ENCODE data around the gene HLTF. TPM values are rescaled to one million over a fixed set of nuclear protein-coding genes. Genes with fewer than 3 reads are reported as not detected.

Gene HLTF
- total RNA-seq, 1 experiment from 2014 or later = 73.4 TPM

- no peaks in the 10 kb centered on the region for H3K9me2 ChIP-seq (ENCODE audit: insufficient read depth)
- RAD21 ChIA-PET (ENCODE audit: low non-redundant PET in 1 of 2, low total read pairs in 2 of 2, uncharacterized antibody in 2 of 2, unreplicated experiment in 2 of 2) = no interaction called here
- peaks cover 7% of the 10 kb centered on the region; the same call in 1 of the 2 replicates for H3K79me2 ChIP-seq (ENCODE audit: insufficient read depth, low read length)
- H3K4me2 ChIP-seq (ENCODE audit: low read length) = peak overlapping the region; percentile 88
- intact Hi-C loops (cut with micrococcal nuclease) = no loop called here
- H3K27me3 ChIP-seq (ENCODE audit: insufficient read depth, low read length) = no peaks in the 10 kb centered on the region
- POLR2A ChIA-PET = interaction anchor here (1.5 to 1.6 kb wide), 2 partner anchors 8 to 147 kb away, joined by 4 read pairs; no protein-coding TSS in a partner anchor
- H3K9me3 ChIP-seq (ENCODE audit: control insufficient read depth in 1 of 2, insufficient read depth in 1 of 2, low read depth in 1 of 2, low read length in 2 of 2) = no peaks in the 10 kb centered on the region
- H3K4me3 ChIP-seq (replicated peaks in 1 of 2; ENCODE audit: low read depth in 1 of 2, low read length in 2 of 2) = peak overlapping the region; percentile 83 to 91
- DNase-seq (ENCODE audit: low read depth, low spot score) = no peak
- TSS peak; percentile 73 for BruUV-seq (replicated peaks)
- H3K4me1 ChIP-seq (ENCODE audit: control insufficient read depth in 1 of 2, insufficient read depth in 2 of 2, low read length in 2 of 2) = peaks cover 10 to 16% of the 10 kb centered on the region in 2 experiments; a peak in 2 of 4 replicates
- CTCF ChIA-PET = interaction anchor here (1.6 to 2.4 kb wide), 2 partner anchors 9 to 144 kb away, joined by 6 to 13 read pairs; no protein-coding TSS in a partner anchor
- H4K20me1 ChIP-seq (ENCODE audit: insufficient read depth) = no peaks in the 10 kb centered on the region
- no peak overlapping the region for H3K27ac ChIP-seq (ENCODE audit: low read depth, low read length)
- peak overlapping the region; percentile 71 for H3K9ac ChIP-seq (ENCODE audit: low read length)
- no peaks in the 10 kb centered on the region for H3K36me3 ChIP-seq (ENCODE audit: control insufficient read depth in 1 of 2, insufficient read depth in 2 of 2, low read length in 2 of 2)
- no peak for TF ChIP-seq CEBPB (IDR thresholded peaks at IDR 0.05; ENCODE audit: low read depth)
- no peak for TF ChIP-seq SIN3A (IDR thresholded peaks at IDR 0.05; ENCODE audit: low read depth)
- no peak for TF ChIP-seq POLR2AphosphoS5 (IDR thresholded peaks at IDR 0.05; ENCODE audit: low read depth, low read length)
- no peak for TF ChIP-seq REST (IDR thresholded peaks at IDR 0.05; ENCODE audit: low read depth)
- TF ChIP-seq ZBTB33 (IDR thresholded peaks at IDR 0.05; ENCODE audit: extremely low read depth, insufficient replicate concordance, low read length) = no peak
- no peak for TF ChIP-seq YY1 (IDR thresholded peaks at IDR 0.05; ENCODE audit: extremely low read depth, insufficient replicate concordance, low read depth, low read length)
- TF ChIP-seq SP1 (IDR thresholded peaks at IDR 0.05; ENCODE audit: low read depth) = no peak
- no peak for TF ChIP-seq ELF1 (IDR thresholded peaks at IDR 0.05; ENCODE audit: borderline replicate concordance, low read depth)
- TF ChIP-seq CBX3 (IDR thresholded peaks at IDR 0.05; ENCODE audit: low read depth) = no peak
- TF ChIP-seq RAD21 (IDR thresholded peaks at IDR 0.05; ENCODE audit: low read depth) = no peak
- no peak for TF ChIP-seq CTCF (IDR thresholded peaks at IDR 0.05 in 2 of 3, conservative IDR thresholded peaks at IDR 0.05 in 1 of 3; ENCODE audit: borderline replicate concordance in 1 of 3, insufficient read depth in 1 of 3, low read depth in 2 of 3, low read length in 2 of 3)
- TF ChIP-seq ZFX (IDR thresholded peaks at IDR 0.05) = no peak
- no peak for TF ChIP-seq ZNF274 (IDR thresholded peaks at IDR 0.05; ENCODE audit: low read depth, low read length)
- no peak for TF ChIP-seq SRF (IDR thresholded peaks at IDR 0.05; ENCODE audit: low read depth)
- no peak for TF ChIP-seq EZH2phosphoT487 (IDR thresholded peaks at IDR 0.05; ENCODE audit: borderline replicate concordance)
- TF ChIP-seq POLR2A (IDR thresholded peaks at IDR 0.05; ENCODE audit: borderline replicate concordance, extremely low read depth, insufficient read depth, insufficient read length) = no peak
- no peak for TF ChIP-seq FOSL1 (IDR thresholded peaks at IDR 0.05; ENCODE audit: low read depth)
- TF ChIP-seq TCF7L2 (IDR thresholded peaks at IDR 0.05; ENCODE audit: borderline replicate concordance, extremely low read depth, insufficient read depth, insufficient read length) = no peak
- TF ChIP-seq EZH2 (IDR thresholded peaks at IDR 0.05) = no peak
- no peak for ATAC-seq
- peak overlapping the region; percentile 87 for H2AFZ ChIP-seq (ENCODE audit: low read depth, low read length, poor library complexity, severe bottlenecking)
Measured at GRCh38 chr3:149128821-149129220, 42.5 kb upstream of the HLTF start.

All from HCT116 (cell line).